NCI-H1105 (cell line): ENCODE results near the gene CIAO2B.
A peak's percentile ranks its signal among the peaks of the same experiment; 100 is the strongest.
"Not testable (repeated sequence)": the region's sequence is repeated elsewhere in the genome, so short reads cannot be mapped to it uniquely, and the experiment has no call there.

Experiments
- DNase-seq: peaks from one replicate; lab custom pipeline; 2025; lab: John Stamatoyannopoulos, UW

The CIAO2B gene

GRCh38 chr16:66903544-66904427, 30.4 kb downstream of the CIAO2B start:
- no peak for DNase-seq

- DNase-seq: no peak
Measured at GRCh38 chr16:66902648-66903543, 31.3 kb downstream of the CIAO2B start.

DNA sequence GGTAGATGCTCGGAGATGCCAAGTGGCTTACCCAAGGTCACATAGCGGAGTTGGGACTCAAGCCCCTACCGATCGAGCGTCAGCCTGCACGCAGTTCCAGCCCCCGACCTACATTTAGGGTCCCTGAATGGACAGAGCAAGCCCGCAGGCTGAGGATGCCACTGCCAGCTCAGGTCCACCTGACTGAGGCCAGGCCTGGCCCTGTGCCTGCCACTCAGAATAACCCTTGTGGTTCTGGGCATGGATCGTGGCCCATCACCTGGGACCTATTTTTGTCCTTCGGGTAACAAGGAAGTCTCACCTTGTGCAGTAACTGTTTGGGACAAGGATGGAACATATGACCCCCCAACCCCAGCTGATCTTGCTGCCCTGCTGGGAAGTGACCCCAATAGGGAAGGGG, 32.6 kb downstream of the CIAO2B start:
- no peak for DNase-seq

DNA sequence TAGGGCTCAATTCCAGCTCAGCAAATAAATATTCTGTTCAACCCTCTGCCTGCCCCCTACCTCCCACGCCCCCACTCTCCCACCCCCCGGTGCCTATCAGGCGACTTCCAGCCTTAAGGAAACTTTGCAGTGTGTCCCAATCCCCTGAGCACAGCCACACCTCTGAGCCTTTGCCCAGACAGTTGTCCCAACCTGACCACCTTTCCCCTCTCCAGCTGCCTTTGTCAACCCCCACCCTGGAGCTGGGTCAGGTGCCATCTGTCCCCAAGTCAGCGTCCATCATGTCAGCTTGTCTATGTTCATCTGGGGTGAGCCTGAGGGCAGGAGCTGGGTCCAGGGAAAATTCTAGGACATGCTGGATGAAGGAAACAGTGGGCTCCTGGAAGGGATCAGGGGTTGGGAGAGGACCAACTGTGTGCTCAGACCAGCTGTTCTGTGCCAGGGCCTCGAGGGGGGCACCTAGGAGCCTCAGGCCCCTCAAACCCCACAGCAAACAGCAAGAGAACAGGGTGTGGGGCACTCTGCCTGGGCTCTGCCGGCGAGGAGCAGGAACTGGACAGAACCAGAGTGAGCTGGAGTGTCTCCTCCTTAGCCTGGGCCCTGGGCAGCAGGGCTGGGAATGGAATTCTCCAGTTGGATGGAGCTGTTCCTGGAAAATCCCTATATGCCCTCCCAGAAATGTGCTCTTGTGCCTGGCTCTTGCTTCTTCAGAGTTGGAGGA, 33.3 kb downstream of the CIAO2B start:
- no peak for DNase-seq

DNA sequence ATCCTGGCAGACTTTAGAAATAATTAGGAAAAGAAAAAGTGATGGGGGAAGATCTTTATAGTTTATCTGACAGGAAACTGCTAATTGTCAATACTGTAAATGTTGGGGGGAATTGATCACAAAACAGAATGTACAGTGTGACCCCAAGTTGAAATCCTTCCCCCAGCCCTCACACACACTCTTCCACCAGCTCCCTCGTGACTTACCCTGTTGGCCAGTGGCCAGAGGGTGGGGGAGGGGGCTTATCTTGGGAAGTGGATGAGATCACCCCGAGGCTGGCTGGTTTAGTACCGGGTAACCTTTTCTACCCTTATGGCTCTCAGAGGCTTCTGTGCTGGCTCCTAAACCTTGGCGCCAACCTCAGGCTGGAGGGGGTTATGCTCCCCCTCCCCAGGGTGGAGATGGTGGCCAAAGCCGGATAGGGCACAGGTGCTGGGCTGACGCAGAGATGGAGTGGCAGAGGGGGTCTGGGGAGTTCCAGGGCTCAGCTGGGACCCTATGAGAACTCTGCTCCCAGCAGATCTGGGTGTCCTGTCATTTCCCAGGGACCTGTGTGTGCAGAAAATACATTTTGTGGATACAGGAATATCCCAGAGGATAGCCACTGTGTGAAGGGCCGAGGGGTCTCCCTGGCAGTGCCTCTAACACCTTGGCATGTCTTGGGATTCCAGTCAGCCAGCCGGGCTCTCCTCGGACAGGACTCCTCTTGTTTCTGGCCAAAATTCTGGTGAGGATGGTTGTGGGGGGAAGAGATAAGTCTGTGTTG, 34.1 kb downstream of the CIAO2B start:
- DNase-seq: peak; percentile 18

DNA sequence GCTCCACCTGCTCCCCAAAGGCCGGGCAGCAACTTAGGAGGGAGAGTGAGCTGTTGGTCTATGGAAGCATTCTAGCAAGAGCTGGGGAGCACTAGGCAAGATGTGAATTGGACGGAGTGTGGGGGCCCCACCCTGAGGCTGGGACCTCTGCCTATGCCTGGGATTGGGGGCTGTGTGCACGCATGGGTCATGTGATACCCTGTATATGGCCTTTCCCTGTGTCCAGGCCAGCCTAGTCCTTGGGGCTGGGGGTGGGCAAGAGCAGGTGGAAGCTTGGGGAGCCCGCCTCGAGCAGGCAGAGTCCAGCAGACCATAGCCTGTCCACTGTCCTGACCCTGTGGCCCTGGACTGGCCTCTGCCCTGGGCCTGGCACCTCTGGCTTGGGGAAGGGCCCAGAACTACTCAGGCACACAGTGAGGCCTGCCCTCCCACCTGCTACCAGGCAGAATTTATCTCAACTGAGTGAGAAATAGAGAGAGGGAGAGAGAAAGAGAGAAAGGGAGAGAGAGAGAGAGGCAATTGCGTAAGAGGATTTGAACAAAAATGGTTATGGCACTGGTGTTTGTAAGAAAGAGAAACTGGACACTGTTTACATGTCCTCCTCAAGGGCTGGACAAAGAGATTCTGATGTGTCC, 34.8 kb downstream of the CIAO2B start:
- no peak for DNase-seq

DNA sequence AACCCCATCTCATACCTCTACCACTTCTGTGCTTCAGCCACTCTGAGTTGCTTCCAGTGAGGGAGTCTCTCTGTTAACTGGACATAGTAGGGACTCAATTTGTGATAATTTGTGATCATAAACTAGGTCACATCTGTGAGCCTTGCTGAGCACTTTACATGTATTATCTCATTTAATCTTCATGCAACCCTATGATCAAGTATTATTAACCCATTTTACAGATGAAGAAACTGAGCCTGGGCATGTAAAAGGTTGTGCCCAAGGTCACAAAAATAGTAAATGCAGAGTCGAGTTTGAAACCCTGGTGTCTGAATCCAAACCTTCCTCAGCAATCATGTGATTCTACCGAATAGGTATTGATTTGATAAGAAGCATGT, 35.3 kb downstream of the CIAO2B start:
- no peak for DNase-seq

- DNase-seq: no peak
Measured at GRCh38 chr16:66898207-66898606, 36.0 kb downstream of the CIAO2B start.

- DNase-seq: not testable (repeated sequence)
Measured at GRCh38 chr16:66896682-66897081, 37.5 kb downstream of the CIAO2B start.

DNA sequence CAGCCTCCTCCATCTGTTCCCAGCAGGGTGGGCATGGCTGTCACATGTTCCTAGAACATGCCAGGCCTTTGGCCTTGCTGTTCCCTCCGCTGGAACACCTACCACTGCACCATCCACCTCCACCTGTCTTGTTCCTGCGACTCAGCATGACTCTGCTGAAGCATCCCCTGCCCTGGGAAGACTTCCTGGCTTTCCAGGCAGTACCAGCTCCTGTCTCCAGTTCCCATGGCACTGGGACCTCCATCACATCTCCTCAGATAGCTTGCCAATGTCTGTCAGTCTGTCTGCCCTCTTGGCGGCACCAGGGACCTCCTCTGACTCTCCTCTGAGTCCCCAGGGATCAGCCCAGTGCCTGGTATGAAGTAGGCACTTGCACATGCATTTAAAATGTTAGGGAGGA, 38.2 kb downstream of the CIAO2B start:
- no peak for DNase-seq

- DNase-seq: no peak
Measured at GRCh38 chr16:66895689-66895979, 38.6 kb downstream of the CIAO2B start.

DNA sequence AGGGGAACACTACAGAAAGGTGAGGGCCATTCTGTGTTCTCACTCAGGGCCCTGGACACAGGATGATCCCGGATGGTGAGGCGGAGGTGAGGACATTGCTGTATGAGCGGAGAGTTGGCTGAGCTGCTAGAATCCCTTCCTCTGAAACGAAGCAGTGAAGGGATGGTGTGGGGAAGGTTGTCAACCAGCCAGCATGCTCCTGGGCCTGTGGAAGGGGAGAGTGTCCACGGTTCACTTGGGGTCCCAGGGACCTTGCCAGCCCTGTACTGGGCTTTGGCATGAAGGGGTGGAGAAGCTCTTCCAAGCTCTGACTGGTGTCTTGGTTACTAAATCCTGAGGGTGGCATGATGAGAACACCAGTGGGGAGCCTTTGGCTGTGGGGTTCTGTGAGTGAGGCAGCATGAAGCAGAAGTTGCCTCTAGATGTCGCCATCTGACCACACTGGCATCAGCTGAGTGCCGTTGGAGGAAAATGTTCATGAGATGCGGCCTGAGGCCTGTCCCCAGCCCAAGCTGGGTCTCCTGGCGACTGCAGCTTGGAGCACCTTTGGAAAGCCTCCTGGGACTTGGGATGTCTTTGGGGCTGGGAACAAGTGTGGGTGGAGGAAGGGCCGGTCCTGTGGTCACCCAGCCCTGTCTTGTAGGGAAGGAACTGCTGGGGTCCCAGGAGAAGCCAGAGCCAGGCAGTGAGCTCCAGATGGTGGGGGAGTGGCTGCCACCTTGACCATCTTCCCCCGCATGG, 39.1 kb downstream of the CIAO2B start:
- peak; percentile 33 for DNase-seq

DNA sequence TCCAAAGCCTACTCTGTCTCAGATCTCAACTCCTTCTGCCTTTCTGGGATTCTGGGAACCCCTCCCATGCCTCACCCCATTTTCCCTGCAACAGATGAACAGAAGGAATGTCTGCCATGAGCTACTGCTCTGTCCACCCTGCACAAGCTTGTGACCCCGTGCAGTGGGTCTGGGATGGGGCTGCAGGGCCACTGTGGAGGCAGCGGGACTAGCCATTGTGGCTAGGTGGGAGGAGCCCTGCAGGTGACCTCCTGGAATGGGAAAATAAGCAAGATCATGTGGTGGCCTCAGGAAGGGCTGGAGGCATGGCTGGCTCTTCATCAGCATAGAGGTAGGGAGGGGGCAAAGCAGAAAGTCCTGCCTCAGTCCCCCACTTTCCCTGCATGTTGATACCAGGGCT, 40.1 kb downstream of the CIAO2B start:
- DNase-seq: no peak

- no peak for DNase-seq
Measured at GRCh38 chr16:66891797-66892196, 42.4 kb downstream of the CIAO2B start.

- DNase-seq: no peak
Measured at GRCh38 chr16:66891360-66891759, 42.8 kb downstream of the CIAO2B start.

DNA sequence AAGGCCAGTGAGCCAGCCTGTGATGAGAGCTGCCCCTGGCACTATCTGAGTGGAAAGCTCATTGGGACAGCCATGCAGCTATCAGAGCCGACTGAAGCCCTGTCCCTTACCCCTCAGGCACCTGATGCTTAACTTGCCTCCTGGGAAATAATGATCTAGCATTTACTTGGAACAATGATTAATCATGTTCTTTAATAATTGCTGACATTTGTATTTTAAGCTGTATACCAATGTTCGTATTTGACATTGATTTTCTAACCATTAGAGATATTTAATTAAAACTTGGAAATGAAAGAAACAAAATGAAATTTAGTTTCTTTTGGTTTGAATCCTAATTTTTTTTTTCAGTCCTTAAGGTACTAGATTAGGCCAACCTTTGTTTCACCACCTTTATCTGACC, 43.4 kb downstream of the CIAO2B start:
- no peak for DNase-seq

GRCh38 chr16:66889622-66890021, 44.6 kb downstream of the CIAO2B start:
- no peak for DNase-seq

GRCh38 chr16:66888647-66889615, 45.3 kb downstream of the CIAO2B start:
- DNase-seq: no peak

- no peak for DNase-seq
Measured at GRCh38 chr16:66886914-66887313, 47.3 kb downstream of the CIAO2B start.
